ENCODE results near the gene DPYSL3.

The DPYSL3 gene

DNA sequence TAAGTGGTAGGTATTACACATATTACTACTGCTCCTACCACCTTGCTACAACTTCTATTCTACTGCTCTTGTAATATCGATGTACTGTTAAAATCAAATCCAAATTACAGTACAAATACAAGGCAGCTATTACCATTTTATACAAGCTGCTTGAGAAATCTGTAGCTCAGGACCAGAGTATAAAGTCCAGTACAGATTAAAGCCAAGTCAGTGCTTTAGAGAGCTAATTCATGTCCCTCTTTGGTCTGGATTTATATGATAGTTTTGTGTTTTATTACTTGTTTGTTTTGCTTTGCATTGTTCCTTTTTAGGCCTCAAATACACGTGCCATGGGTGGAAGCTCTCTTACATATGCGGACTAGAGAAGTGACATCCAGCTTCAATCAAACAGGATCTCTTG is 75.8 kb downstream of the DPYSL3 start:
- DNase-seq, result no peak

DNA sequence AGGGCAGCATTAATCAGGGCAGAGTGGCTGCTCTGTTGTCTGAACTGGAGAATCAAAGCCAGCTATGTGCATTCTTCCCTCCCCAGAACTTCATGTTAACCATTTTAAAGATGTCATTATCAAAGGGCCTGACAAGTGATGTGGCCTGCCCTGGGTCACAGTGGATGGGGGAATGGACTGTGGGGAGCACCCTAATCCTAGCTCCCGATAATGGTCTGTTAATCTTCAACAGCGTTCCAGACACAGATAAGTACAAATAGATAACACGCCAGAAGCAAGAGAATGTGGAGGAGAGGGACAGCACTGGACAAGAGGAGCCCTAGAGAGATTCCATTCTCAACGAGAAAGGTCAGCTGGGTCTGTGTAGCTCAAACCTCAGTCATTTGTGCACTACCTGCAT is 77.5 kb downstream of the DPYSL3 start:
- no peak for DNase-seq

DNA sequence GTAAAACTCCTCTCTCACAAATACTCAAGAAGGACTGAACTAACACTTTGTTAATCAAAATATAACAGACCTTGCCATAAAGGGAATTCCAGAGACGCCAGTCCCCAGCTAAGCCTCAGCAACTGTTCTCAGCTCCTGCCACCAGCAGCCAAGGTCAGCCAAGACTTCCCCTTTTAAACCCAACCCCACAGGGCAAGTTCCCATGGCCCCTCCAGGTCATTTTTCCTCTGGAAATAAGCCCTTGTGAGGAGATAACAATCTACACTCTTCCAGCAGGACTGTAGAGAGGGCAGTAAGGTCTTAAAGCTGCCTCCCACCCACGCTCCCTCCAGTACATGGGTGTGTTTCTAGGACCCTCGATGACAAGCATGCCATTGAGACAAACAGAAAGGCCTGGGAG is 78.3 kb downstream of the DPYSL3 start:
- no peak for DNase-seq

DNA sequence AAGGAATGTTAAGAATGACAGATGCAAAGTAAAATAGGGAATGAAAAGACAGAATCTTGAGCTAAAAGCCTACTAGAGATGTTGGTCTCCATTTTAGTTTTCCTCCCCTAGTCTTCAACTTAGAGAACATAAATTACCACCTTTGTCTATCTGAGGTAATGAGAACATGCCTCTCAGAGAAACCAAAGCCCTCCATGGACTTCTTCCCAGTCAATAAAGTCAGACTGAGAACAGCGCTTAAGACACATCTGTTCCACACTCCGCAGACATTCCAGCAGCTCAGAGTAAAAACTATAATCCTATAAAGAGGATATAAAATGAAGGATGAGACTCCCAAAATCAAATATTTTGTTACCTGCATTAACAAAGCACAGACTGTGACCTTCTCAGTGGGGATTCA is 79.2 kb downstream of the DPYSL3 start:
- no peak for DNase-seq

DNA sequence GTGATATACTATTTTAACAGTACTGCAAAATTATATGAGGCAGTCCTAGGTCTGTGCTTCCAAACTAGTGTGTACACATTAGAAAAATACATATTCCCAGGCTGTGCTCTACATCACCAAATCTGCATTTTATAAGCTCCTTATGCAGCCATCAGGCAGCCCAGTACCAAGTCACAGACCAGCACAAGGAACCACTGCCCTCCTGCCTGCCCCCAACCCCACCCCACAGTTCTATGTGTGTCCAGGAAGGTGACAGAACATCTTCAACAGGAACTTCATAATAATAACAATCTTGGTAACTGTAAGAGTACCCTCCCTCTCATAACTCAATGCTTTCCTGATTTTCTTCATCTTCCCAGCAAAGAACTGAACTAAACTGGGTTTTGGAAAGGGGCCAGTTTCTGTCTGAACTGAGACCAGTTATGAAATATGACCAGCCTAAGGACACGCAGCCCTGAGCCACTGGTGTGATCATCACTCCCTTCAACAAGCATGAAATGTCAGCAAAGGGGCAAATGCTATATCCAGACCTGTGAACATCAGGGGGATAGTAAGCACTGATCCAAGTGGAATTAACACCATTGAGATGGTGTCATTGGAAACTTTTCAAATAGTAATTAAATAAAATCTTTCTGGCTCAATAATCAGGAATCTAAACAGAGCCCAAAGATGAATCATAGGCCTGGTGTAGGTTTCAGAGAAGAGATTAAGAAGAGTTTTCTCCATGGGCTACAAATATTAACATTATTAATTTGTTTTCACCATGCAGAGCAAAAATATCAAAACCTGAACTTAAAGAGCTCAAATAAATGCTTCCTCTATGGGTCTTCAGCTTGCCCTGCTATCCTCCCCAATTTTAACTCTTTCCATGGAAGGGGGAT is 82.1 kb downstream of the DPYSL3 start:
- DNase-seq, result no peak

DNA sequence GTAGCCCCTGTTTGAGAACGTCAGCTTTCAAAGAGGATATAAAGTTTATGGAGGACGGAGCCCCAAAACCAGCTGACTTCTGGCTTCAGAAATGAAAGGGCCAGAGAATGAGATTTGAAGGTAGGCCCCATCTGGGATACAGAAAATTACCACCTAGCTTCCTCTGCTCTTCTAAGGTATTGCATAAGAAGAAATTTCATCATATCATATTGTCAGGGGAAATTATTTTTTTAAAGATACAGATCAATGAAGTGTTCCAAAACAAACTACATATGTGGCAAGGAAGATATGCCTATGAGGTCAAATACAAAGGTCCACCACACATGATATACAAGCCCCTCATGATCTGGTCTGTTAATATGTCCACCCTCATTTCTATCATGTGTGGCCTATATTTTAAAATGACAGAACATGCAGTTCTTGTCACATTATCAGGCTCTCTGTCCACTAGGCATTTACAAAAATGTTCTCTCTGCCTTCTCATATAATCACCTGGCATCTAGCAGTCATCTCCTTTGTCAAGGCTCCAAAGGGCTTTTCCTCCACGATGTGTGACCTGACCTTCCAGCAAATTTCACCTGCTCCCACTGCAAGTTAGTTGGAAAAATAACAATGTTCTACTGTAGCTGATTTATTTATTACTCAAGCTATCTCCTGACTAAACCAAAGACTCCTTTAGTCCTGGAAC is 83.1 kb downstream of the DPYSL3 start:
- no peak for DNase-seq

DNA sequence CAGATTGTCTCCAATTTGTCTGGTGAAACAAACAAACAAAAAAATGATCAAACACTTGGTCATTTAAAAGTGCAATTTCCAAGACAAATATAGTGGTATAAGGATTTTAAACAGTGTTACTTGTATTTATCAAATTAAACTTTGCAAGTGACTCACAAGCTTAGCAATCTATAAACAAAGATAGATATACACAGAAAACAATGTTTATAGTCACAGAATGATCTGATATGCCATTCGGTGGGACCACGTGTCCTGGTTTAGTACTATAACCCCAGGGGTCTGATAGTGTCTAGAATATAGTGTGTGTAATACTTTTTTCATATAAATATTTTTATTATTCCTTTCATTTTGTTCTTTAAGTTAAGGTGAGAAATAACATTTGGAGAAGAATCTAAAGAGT is 91.3 kb downstream of the DPYSL3 start:
- DNase-seq, result no peak

DNA sequence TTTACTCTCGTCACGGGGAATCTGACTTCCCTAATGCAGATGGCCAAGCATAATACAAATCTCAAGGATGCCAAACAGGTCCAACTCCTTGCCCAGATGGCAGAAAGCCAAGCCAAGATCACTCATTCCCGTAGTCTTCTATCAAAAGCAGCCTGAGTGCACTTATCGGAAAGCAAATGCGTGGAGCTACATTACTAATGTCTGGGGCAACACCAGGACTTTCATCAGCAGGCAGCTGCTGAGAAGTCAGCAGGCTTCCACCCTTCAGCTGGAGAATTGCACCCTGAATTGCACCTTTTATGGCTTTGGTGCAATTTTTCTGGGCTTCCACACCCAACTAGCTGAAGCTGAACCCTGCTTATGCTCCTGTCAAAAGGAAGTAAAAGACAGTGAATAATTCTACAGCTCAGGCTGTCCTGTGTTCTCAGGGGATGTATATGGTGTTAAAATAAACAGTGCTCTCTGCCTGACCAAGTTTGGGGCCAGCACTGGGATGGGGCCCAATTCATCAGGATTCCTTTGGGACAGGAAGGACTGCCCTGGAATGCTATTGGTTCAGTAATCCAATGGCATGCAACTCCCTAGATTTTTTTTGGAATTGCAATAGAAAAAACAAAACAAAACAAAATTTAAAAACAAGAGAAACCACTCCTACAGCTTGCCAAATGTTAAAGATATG is 92.6 kb downstream of the DPYSL3 start:
- DNase-seq, result no peak

DNA sequence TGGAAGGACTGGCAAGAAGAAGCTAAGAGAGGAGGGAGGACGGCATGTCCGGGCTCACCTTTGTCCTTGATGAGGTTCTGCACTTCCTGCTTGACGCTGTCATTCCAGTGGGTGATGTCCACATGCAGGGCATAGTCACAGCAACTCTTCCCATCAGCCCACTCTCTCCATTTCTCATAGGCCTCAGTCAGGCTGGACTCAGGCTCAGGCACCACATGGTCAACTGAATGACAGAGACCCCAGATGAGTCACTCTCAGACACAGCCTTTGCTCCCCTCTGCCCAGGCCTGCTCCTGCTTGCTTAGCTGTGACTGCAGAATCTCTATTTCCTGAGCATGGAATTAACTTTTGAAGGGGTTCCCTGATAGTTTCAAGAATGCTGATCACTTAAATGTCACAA is 94.2 kb downstream of the DPYSL3 start:
- no peak for DNase-seq

DNA sequence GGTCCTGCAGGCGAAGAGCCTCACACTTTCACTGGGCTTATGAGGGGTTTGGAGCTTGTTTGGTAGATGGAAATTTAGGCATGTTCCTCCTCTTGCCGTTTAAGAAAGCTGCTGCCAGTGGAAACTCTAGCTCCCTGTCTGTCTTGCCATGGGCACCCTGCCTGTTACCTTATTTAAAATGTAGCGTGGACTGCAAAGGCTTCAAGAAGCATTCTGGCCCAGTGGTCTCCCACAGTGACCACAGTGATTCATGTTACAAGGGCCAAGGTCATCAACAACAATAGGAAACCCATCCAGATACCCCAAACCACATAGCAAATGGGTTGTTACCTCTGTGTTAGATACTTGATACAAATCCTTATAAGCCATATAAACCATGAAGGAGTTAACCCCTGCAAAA is 96.6 kb downstream of the DPYSL3 start:
- DNase-seq, result no peak

DNA sequence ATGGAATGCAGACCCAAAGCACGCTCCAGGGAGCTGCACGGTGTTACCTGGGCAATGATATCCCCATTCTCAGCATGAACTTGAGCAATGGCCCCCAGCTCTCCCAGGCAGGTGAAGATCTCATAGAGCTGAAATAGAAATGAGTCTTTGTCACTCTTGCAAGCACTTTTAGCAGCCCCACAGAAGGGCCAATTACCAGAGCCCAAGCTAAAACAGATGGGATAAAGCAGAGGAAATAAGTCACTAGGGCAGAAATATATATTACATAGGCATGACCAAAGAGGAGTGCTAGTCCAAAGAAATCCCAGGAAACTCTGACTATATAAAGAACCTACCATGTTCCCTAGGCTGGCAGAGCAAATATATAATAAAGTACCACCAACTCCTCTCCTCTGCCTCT is 97.3 kb downstream of the DPYSL3 start:
- no peak for DNase-seq

DNA sequence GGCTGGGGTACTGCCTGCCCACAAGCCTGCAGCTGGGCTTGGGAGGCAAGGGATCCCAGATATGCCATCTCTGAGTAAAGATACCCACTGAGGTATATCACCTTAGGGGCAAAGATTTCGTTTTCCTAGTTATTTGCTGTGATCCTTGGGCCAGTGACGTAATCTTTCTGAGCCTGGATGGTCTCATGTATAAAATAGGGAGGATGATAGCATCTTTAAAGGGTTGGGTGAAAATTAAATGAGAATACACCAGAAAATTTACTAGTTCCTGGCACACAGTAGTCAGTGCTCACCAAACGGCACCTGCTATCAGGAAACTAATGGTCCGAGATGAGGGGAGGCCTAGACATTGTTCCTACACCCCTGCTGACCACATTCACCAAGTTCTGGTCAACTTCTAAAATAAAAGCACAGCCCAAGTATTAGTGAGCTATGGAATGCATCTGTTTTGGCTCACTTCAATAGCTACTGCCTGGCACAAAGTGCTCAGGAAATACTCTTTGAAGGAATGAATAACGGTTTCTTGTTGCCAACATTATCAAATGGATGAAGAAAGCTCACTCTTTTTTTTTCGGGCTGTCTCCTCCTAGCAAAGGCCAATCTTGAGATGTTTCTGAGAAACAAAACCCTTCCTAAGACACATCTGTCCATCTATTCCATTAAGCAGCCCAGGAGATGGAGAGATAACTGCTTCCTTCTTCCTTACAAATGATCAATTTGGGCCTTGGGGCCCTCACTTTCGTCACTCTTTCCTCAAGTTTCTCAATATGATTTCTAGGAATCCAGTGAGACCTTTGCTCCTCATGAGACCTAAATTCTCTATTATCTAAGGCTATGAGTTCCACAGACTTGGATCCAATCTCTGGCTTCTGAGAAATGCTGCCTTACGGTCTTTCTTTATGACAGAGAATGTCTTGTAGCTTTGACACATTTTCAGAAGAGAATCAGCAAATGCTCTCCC is 98.2 kb downstream of the DPYSL3 start:
- no peak for DNase-seq

DNA sequence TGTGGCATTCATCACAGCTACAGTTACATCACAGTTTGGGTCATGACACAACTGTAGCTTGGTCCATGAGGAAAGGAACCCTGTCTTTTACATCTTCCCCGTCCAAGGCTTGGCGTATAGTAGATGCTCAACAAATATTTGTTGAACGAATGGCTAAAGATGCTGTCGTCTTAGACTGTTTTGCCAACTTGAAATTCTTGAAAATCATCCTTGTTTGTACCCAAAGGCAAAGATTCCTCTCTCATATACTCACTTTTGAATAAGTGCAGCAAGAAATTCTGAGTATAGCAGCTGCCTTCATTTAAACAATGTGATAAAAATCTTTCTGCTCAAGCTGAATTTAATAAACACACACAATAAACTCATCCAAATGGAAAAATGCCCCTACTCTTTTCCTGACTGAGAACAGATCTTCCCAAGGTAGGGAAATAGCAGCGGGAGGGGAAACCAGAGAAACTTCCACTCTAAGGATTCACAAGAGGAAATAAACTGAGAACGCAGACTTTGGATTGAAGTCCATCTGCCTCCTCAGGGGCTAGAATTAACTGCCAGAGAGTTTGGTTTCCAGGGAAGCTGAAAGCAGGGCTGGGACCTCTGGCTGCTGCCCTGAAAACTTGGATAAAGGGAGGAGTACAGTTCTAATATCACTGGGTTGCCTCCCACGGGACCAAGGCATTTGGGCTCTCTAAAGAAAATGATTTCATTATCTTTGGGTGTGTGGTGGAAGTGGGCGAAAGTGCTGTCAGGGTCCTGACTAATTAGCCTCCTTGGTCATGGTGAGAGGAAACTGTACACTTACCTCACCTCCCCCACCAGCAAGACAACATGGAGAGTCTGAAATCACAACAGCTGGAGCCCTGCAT is 99.1 kb downstream of the DPYSL3 start:
- DNase-seq, result no peak

DNA sequence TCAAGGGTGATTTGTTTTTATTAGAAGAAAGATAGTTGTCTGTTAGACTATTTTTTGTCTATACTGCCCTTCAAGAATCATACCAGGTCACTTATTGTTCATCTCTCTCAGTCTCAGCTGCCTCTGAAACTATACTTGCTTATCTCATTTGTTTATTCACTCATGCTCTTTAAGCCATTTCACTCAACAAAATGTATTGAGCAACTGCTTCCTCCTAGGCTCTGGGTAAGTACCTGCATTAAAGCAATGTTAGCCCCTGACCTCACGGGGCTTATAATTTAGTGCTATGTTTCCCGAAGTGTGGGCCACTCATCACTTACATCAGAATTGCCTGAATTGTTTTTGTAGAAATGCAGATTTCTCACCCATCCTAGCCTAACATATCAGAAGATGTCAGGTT is 100.9 kb downstream of the DPYSL3 start:
- DNase-seq, result no peak

DNA sequence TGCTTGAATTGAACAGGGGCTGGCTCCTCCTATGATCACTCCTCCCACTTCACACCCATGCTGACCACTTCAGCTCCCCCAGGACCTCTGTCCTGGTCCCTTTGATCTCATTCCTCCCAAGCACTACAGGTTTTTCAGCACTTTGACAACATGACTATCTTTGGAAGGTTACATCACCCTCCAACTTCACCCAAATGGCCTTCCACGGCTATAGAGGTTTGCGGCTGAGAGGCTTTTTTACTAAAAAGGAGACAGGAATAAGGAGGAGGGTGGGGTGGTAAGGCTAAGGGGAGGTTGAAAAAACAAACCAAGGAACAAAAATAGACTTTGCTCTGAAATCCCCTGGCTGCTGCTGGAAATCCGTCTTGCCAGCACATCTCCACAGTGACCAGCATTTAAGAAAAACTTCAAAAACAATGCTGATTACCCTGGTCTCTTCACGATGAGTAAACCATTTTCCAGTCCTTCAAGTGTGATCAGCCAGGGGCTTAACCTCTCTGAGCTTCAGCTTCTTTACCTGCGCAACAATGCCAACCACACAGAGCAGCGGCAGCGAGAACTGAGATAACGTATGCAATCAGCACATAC is 102.7 kb downstream of the DPYSL3 start:
- no peak for DNase-seq

DNA sequence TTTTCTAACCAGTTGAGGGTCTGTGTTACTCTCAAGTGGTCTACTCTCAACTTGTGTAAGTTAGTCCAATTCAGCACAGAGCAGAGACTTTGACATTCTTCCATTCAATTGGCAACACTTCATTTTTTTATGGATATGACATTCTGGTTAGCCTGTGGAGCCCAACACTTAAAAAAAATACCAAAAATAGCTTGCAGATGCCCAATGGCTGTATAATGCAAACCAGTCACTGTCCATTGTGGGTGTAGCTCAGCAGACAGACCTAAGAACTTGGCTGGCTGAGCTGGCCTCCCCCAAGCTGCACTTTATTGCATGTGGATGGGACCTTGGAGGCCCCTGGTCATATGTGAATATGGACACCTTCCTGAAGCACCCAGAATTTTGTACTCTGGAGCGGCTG is 103.2 kb downstream of the DPYSL3 start:
- no peak for DNase-seq

DNA sequence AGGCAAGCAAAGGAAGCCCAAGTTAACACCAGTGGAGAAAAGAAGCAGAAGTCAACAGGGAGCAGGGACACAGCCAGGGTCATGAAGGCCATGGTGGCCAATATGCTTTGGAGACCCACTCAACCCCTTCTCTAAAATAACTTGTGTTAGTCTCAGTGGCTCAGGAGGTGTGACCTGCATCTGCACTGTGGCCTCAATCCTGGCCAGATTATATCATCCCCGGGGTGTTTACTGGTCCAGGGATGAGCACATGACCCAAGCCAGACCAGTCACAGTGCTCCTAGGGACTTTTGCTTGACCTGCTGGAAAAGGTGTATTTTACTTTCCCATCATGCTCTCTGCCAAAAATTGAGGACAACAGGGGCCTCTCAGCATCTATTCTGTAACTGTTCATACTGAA is 105.2 kb downstream of the DPYSL3 start:
- DNase-seq, result no peak

DNA sequence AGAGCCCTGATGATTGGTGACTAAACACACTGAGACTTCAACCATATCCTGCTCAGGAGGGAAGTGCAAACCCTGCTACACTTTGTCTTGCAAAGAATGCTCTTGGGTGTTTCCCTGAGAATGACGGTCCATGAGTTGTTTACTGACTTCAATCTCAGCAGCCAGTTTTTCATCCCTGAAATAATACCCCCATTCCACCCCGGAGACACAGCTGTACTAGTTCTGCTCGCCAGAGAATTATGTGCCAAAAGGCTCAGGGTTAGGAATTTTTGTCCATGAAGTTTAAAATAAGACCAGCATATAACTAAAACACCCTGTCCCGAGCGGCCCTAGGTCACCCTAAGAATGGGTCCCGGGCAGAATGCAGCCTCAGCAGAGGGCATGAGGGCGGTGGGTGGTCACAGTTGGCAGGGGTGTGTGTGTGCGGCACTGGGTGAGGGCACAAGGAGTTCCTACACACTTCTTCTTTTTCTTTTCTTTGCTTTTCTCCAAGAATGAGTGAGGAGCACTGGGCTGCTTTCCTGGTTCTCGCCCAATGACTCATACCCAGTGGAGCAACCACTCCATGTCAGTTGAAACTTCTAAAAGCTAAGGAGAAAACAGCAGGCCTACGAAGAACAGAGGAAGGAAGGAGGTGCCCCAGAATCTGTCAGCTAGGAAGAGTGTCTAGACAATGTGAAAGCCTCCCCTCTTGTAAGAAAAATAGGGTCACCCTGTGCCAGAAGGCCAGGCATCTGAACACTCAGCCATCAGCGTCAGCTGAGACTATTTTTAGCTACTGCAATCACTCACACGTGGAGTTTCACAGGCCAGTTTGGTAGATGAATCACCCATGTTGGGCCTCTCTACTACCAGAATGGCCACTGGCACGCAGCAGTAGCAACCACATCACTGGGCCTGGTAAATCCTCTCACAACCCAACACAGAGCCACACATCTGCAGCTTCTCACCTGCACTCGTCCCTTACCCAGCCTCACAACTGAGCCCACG is 105.9 kb downstream of the DPYSL3 start:
- no peak for DNase-seq

DNA sequence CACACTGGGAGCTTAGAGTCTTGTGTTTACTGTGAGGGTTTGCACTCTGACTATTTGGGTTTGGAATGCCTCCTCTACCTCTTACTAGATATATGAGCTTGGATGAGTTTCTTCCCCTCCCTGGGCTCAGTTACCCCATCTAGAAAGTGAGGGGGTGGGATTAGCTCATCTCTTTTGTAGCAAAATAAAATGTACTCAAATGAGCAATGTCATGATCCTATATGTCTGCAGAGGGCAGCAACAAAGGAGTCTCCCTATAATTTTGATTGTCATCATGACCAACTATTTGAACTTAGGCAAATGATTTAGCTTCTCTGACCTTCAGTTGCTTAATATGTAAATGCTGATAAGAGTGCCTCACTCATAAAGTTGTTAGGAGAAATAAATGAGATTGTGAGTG is 109.0 kb downstream of the DPYSL3 start:
- DNase-seq, result no peak
